Measurements from ENCODE around the gene MIER2. TPM values are rescaled to one million over a fixed set of nuclear protein-coding genes. Genes with fewer than 3 reads are reported as not detected.

MIER2 gene
- total RNA-seq, 1 donor from 2014 or later = 44.1 TPM

- DNase-seq (ENCODE audit: low spot score) = no peak
- no peaks in the 10 kb centered on the region for H3K4me1 Mint-ChIP-seq (ENCODE audit: unreplicated experiment)
- H3K36me3 Mint-ChIP-seq (ENCODE audit: low read depth, unreplicated experiment) = no peaks in the 10 kb centered on the region
- no peak for TF ChIP-seq CTCF (IDR thresholded peaks at IDR 0.05; ENCODE audit: unreplicated experiment)
- H3K27ac Mint-ChIP-seq (ENCODE audit: unreplicated experiment) = no peak overlapping the region
- no peak overlapping the region for H3K4me3 Mint-ChIP-seq (ENCODE audit: unreplicated experiment)
- peaks cover 1% of the 10 kb centered on the region for H3K27me3 Mint-ChIP-seq (ENCODE audit: unreplicated experiment)
- H3K9me3 Mint-ChIP-seq (ENCODE audit: unreplicated experiment) = no peaks in the 10 kb centered on the region
Observed at GRCh38 chr19:280541-281009, 64.0 kb downstream of the MIER2 start.

- Mint-ChIP-seq H3K36me3 (ENCODE audit: low read depth, unreplicated experiment) (no peaks in the 10 kb centered on the region), H3K27me3 (ENCODE audit: unreplicated experiment) (peaks cover 1% of the 10 kb centered on the region), H3K27ac (ENCODE audit: unreplicated experiment) (no peak overlapping the region), H3K4me1 (ENCODE audit: unreplicated experiment) (no peaks in the 10 kb centered on the region), H3K9me3 (ENCODE audit: unreplicated experiment) (no peaks in the 10 kb centered on the region), H3K4me3 (ENCODE audit: unreplicated experiment) (no peak overlapping the region)
- no peak for TF ChIP-seq CTCF (IDR thresholded peaks at IDR 0.05; ENCODE audit: unreplicated experiment)
- no peak for DNase-seq (ENCODE audit: low spot score)
Observed at GRCh38 chr19:279656-280055, 64.9 kb downstream of the MIER2 start.

- H3K27ac Mint-ChIP-seq (ENCODE audit: unreplicated experiment) = no peak overlapping the region
- TF ChIP-seq CTCF (IDR thresholded peaks at IDR 0.05; ENCODE audit: unreplicated experiment) = no peak
- no peak for DNase-seq (ENCODE audit: low spot score)
- no peak overlapping the region for H3K4me3 Mint-ChIP-seq (ENCODE audit: unreplicated experiment)
- H3K9me3 Mint-ChIP-seq (ENCODE audit: unreplicated experiment) = no peaks in the 10 kb centered on the region
- H3K36me3 Mint-ChIP-seq (ENCODE audit: low read depth, unreplicated experiment) = no peaks in the 10 kb centered on the region
- H3K27me3 Mint-ChIP-seq (ENCODE audit: unreplicated experiment) = peaks cover 1% of the 10 kb centered on the region
- no peaks in the 10 kb centered on the region for H3K4me1 Mint-ChIP-seq (ENCODE audit: unreplicated experiment)
Observed at GRCh38 chr19:279231-279630, 65.4 kb downstream of the MIER2 start.

GRCh38 chr19:277581-278165 lies 66.9 kb downstream of the MIER2 start:
- DNase-seq (ENCODE audit: low spot score) = peak; percentile 56
- H3K27ac Mint-ChIP-seq (ENCODE audit: unreplicated experiment) = no peak overlapping the region
- no peaks in the 10 kb centered on the region for H3K4me1 Mint-ChIP-seq (ENCODE audit: unreplicated experiment)
- TF ChIP-seq CTCF (IDR thresholded peaks at IDR 0.05; ENCODE audit: unreplicated experiment) = no peak
- H3K36me3 Mint-ChIP-seq (ENCODE audit: low read depth, unreplicated experiment) = no peaks in the 10 kb centered on the region
- H3K4me3 Mint-ChIP-seq (ENCODE audit: unreplicated experiment) = no peak overlapping the region
- H3K27me3 Mint-ChIP-seq (ENCODE audit: unreplicated experiment) = peaks cover 1% of the 10 kb centered on the region
- H3K9me3 Mint-ChIP-seq (ENCODE audit: unreplicated experiment) = no peaks in the 10 kb centered on the region

- DNase-seq (ENCODE audit: low spot score) = no peak
- Mint-ChIP-seq H3K4me3 (ENCODE audit: unreplicated experiment) (no peak overlapping the region), H3K4me1 (ENCODE audit: unreplicated experiment) (no peaks in the 10 kb centered on the region), H3K27ac (ENCODE audit: unreplicated experiment) (no peak overlapping the region), H3K27me3 (ENCODE audit: unreplicated experiment) (peaks cover 1% of the 10 kb centered on the region), H3K36me3 (ENCODE audit: low read depth, unreplicated experiment) (no peaks in the 10 kb centered on the region), H3K9me3 (ENCODE audit: unreplicated experiment) (no peaks in the 10 kb centered on the region)
- TF ChIP-seq CTCF (IDR thresholded peaks at IDR 0.05; ENCODE audit: unreplicated experiment) = no peak
Observed at GRCh38 chr19:277131-277530, 67.5 kb downstream of the MIER2 start.

Measured in endothelial cell (in vitro differentiated cells).